Endometrial microvascular endothelial cells (primary cell): ENCODE data around the gene GJD3. TPM values are rescaled to one million over a fixed set of nuclear protein-coding genes. Genes with fewer than 3 reads are reported as not detected.

ENCODE experiments used
- in situ Hi-C: cut with HindIII; loops from 2 replicates; pipeline ENCODE4 v1.10.0; 2017; ENCODE audit warnings: low sequenced_read_pairs, low pct_unique_long_range_greater_than_20kb; ENCODE audit errors: inconsistent ontology term
- total RNA-seq: library from RNA; depleted of rRNA; stranded (reverse); fragments of >200 nt; gene quantifications from one replicate; pipeline ENCODE4 v1.2.3, GENCODE V29; 2015; ENCODE audit errors: inconsistent ontology term

Gene GJD3
- total RNA-seq, 1 donor from 2014 or later = not detected

DNA sequence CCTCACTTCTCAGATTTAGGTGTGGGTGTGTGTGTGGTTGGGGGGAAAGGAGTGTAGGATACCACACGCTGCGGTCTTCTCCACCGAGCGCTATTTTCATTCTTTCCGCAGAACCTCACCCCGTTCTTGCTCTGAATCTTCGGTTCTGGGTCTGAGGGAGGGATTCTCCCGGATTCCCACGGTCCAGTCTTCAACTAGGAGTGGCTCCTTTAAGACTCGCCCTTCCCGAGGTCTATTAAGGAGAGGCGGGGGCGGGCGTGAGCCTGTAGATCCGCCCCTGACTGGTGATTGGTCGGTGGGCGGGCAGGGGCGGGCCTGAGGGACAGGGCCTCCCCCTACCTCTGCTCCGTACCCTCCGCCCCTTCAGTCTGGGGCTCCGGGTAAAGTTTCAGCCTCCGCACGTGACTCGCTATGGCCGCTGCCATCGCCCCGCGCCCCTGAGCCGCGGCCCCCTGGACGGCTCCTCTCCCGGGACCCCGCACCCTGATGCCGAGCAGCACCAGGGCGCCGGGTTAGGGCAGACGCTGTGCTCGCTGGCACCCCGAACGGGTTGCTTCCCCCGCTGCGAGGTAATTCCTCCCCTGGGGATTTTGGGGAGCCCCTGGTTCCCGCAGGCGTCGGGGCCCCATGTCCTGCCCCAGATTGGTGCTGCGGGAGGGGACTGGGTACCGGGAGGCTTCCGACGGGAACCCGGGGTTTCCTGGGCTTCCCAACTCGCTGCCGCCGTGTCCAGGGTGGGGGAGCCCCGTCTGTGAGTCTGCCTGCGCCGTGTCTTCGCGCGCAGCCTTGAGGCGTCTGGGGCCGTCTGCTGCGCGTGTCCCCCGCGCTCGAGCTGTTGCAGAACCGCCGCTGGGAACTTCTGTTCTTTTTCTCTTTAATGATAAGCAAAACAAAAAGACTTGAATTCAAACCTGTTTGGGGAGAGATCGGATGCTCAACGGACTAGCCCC is 46.4 kb downstream of the GJD3 start:
- in situ Hi-C loops = loop anchor here (10.0 kb wide), 1 partner anchor 47 kb away; the partner anchor contains the start of gene GJD3

DNA sequence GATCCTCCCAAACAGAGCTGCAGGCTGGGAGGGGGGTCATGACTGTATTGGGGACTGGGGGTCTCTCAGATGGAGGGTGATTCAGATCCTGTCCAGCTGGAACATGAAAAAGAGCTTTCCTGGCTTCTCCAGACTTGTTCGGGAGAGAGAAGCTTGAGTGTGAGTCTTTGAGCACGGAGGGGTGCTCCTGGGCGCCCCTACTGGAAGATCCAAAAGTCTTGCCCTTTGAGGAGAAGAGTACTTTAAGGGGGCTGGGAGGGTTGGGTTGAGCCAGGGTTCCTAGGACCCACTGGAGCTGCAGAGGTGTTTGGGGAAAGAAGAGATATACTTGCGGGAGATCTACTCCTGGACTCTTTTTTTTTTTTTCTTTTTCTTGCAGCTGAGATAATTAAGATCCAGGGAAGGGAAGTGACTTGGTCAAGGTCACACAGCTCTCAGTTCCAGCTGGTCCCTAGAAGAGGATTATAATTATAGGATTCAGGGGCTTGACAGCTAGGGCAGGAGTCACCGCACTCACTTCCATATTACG is 47.1 kb downstream of the GJD3 start:
- in situ Hi-C loops = loop anchor here (10.0 kb wide), 1 partner anchor 47 kb away; the partner anchor contains the start of gene GJD3

DNA sequence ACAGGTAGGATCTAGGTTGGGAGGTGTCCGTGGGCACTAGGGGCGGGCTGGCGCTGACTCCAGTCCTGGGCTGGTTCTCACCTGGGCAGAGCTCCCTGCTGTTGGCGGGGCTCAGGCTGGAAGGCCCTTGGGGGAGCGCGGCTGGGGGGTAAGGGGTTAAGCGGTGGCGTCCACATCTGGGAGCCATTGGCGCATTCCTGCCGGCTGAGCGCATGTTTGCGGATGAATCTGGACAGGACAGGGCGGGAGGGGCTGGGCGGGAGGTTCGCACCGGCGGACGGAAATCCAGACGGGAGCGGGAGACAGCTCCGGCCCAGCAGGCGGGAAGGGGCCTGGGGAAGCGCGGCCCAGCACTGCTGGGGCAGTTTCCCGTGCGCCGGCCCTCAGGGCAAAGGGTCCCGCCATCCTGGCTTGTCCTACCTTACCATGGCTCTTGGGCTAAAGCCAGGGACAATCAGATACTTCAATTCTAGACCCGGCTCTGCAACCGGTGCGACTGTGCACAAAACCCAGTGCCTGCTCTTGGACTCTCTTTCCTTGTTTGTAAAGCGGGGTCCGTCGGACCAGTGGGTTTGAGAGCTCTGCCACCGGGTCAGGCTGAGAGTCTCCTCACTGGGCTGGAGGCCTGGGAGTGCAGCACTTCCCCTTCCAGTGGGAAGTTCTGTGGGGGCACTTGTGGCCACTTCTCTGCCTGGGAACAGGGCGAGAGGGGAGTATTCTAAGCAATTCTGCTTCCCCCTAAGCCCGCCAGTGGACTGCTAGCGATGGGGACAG is 47.8 kb downstream of the GJD3 start:
- in situ Hi-C loops = loop anchor here (10.0 kb wide), 1 partner anchor 48 kb away; the partner anchor contains the start of gene GJD3

DNA sequence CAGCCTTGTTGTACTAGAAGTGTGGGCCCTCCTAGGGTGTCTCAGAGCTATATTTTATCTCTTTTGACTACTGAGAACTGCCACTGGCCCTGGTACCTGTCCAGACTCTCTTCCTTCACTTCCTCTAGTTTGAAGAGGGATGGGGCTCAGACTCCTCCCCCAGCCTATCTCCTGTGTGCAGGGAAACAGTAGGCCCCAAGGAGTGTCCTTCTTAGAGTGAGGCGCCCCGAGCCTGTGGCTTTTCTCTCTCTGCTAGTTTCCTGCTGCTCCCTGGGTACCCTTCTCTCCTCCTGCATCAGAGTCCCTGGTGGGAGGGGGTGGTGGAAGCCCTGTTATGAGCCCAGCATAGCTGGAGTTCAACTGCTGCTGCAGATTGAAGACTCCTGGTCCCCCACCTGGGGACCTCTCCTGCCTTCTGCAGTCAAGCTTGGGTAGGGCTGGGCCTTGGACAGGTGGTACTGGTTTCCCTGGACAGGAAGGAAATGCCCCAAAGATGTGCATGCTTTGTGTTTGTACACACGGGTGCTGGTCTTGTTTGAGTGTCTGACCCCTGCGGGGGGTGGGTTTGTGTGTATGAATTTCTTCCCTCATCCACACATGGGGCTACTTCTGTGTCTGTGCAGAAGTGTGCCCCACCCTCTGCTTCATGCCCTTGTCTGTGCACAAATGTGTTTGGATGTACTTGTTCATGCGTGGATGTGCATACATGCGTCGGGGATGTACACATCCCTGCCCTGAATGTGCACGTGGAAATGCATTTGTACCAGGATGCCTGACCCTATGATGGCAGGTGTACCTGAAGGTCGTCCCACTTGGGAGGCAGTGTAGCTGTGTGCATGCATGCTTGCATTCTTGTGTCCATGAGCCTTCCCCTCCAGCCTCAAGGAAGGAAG is 48.6 kb downstream of the GJD3 start:
- in situ Hi-C loops = loop anchor here (10.0 kb wide), 1 partner anchor 49 kb away; the partner anchor contains the start of gene GJD3

DNA sequence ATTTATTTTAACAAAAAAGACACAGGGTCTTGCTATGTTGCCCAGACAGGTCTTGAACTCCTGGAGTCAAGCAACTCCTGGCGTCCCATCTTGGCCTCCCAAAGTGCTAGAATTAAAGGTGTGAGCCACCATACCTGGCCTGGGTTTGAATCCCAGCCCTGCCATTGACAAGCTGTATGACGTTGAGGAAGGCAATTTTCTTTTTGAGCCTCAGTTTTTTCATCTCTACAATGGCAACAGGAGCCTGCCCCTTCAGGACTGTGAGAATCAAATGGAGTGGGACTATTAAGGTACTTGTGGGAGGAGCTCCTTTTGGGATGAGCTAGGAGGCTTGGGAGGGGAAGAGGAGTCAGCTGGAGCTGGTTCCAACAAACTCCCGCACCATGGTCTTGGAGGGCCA is 49.3 kb downstream of the GJD3 start:
- in situ Hi-C loops = loop anchor here (10.0 kb wide), 1 partner anchor 50 kb away; the partner anchor contains the start of gene GJD3

DNA sequence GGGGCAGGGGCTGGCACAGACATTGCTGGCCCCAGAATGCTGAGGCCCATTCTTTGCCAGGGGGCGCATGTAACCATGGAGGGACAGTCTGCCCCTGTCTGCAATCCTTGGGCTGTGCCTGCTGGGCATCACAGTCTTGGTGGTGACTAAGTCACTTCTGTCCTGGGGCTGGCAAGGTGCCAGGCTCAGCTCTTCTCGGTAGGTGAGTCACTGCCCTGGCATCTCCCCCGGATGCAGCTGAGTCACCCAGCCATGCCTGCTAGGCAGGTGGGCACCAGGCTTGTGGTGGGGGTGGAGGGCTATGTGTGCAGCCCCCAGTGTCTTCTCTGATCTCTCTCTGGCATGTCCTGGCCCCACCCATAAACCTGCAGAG is 50.0 kb downstream of the GJD3 start:
- in situ Hi-C loops = loop anchor here (10.0 kb wide), 1 partner anchor 50 kb away; the partner anchor contains the start of gene GJD3

DNA sequence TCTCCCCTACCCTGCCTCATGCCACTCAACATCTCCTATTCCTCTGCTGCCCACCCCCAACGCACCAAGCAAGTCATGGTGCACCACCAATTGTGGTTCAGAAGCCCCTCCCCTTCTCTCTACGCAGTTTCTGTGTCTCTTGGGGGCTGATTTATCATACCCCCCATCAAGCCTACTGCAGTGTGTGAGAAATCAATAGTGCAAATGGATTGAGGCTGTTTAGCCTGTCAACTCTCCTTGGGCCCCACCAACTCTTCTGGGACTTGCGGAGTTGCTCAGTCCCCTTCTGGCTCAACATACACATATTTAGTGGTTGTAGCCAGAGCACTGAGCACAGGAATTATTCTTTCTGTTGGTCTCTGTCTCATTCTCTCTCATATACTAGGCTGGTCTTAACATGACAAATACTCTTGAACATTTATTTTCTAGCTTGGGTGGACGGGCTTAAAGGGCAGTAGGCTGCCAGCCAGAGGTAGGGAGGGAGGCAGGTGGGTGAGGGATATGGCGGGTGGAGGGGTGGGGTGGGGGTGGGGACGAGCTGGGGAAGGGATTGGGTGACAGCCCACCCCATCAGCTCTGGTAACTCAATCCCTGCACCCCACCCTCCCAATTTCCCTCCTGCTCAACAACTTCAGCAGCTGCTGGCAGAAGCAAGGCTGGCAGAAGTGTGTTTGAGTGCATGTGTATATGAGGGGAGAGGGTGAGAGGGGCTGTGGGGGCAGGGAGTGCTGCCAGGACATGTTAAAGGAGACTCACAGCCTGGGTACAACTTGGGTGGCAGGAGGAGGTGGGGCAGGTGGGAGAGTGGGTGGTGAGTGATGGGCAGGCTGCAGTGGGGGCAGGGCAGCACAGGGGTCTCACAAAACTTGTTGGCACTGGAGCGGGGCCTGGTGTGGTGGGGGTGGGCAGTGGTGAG is 50.6 kb downstream of the GJD3 start:
- in situ Hi-C loops = loop anchor here (10.0 kb wide), 1 partner anchor 51 kb away; the partner anchor contains the start of gene GJD3

Other genes starting within 250 kb of the GJD3 start
- gene MSL1, start 242.8 kb downstream of the GJD3 start, total RNA-seq = 78.9 TPM
- 48.9 TPM for gene CASC3, start 224.2 kb downstream of the GJD3 start, total RNA-seq
- 2.6 TPM for gene RAPGEFL1, start 187.3 kb downstream of the GJD3 start, total RNA-seq
- 7.3 TPM for gene WIPF2, start 145.4 kb downstream of the GJD3 start, total RNA-seq
- 40.8 TPM for gene CDC6, start 76.9 kb downstream of the GJD3 start, total RNA-seq
- gene RARA, start 55.6 kb downstream of the GJD3 start, total RNA-seq = 32.1 TPM
- gene TOP2A, start 53.2 kb upstream of the GJD3 start, total RNA-seq = 113 TPM
- gene IGFBP4, start 78.7 kb upstream of the GJD3 start, total RNA-seq = 66.7 TPM
- gene TNS4, start 136.9 kb upstream of the GJD3 start, total RNA-seq = not detected
- gene CCR7, start 200.7 kb upstream of the GJD3 start, total RNA-seq = not detected